COLO829 (cell line): ENCODE measurements around the gene CCNQ.
"Not testable (repeated sequence)": the region's sequence is repeated elsewhere in the genome, so short reads cannot be mapped to it uniquely, and the experiment has no call there.

Experiments
- DNase-seq: peaks from one replicate; pipeline ENCODE4 v3.0.0; 2012; ENCODE audit warnings: low spot score

The CCNQ gene

GRCh38 chrX:153623310-153624029 lies 24.5 kb upstream of the CCNQ start:
- no peak for DNase-seq

GRCh38 chrX:153622661-153623309 lies 23.8 kb upstream of the CCNQ start:
- DNase-seq, result peak; percentile 19

DNA sequence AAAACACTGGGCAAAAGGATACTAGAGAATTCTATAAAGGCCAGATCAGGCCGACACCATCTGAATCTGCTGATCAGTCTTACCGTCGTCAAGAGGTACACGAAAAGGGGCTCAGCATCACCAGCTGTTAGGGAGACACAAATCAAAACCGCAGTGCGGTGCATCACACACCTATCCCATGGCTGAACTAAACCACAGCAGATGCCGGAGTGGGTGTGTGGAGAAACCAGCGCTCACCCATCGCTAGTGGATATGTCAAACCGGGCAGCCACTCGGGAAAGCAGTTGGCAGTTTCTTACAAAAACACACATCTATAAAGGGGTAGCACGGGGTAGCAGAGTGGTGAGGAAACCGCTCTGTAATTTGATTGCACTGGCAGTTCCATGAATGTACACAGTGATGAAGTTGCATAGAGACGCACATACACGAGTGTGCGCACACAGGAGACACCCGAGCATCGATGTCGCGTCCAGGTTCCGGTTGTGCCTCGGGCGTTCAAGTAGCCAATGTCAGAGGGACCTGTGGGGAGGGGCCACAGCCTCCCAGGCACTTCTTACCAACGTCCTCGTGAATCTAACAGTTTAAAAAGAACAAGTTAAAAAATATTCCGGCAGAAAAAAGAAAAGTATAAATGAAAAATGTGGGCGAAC lies 23.1 kb upstream of the CCNQ start:
- no peak for DNase-seq

DNA sequence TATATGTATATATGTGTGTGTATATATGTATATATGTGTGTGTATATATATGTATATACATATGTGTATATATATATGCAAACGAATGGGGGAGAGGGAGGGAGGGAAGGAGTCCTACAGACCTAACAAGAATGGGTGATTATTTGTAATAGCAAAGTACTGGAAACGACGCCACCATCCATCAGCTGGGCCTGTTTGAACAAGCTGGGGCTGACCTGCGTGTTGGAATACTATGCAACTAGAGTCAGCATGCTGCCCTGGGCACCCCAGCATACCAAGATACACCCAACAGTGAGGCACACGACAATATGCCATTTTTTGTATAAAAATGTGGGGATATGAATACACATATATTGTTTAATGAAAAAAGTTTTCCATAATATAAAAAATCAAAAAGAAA lies 21.6 kb upstream of the CCNQ start:
- no peak for DNase-seq

DNA sequence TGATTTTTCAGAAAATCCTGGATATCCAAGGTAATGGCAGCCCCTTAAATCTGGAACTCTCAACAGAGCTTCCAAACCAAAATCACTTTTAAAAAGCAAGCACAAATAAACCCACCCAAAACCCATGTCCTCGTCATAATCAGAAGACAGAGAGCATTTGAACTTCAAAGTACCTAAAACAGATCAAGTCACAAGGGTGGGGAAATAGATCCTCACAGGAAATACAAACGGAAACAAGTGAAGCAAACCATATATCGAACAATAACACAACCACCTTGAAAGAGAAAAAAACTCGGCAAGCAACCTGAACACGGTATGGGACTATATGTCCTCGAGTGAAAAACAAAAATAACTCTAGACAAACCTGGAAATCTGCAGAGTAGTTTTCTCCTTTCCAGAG lies 15.9 kb upstream of the CCNQ start:
- no peak for DNase-seq

DNA sequence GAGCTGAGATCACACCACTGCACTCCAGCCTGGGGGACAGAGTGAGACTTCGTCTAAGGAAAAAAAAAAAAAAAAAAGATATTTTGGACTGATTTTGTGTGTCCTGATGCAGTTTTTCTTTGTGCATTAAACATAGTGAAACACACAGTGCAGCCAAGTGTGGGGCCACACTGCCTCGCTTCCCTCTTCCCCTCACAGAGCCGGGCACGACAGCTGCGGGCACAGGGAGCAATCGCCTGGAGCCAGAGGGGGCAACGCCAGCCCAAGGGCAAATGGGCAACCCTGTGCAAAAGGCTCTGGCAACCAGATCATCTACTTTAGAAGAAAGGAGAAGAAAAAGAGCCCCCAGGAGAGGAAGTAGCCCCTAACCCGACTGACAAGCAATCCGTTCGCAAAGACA lies 13.5 kb upstream of the CCNQ start:
- DNase-seq, result no peak

- peak; percentile 13 for DNase-seq
Measured at GRCh38 chrX:153611298-153612095, 12.6 kb upstream of the CCNQ start.

GRCh38 chrX:153610836-153611213 lies 11.9 kb upstream of the CCNQ start:
- no peak for DNase-seq

DNA sequence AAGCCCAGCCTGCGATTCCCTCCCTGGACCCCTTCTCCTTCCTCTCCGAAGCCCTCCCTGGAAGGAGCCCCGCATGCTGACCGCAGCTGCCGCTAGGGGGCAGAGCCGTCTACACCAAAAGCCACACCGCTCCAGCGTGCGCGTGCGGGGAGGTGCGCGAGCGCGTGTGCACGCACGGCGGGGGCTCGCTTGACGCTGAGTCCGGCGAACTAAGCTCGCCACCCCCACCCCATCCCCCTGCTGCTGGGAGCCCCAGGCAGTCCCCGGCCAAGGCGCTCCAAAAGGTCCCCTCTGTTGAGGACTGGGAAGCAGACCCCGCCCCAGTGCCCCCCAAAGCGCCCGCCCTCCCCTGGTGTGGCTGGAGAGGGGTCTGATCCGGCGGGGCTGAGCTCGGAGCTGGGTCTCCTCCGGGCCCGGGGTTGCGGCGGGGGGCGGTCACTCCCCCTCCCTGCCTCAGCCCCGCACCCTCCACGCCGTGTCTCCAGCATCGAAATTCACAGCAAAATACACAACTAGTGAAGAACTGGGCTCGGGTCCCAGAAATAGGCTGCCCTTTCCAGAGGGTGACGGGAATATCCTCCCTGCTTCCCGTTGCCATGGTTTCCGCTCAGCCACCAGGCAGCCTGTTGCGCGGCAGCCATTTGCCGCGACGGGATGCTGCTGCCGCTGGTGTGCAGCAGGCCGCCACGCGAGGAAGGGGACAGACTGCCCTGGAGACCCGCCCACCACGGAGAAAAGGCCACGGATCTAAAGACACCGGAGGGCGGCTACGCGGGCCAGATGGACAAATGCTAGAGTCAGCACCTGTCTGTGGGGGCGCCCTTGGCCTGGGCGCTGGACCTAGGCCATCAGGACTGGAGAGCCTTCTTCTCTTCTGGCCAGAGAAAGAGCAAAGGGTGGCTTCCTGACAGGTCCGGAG lies 11.2 kb upstream of the CCNQ start:
- no peak for DNase-seq

DNA sequence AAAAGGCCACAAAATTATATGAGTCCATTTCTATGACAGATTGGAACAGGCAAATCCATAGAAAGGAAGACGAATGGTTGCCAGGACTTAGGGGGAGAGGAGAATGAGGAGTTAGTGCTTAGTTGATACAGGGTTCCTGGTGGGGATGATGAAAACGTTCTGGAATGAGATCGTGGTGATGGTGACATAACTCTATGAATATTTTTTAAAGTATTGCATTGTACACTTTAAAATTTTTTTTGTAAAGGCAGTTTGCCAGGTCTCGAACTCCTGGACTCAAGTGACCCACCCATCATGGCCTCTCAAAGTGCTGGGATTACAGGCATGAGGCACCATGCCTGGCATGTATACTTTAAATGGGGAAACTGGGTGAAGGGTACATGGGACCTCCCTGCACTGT lies 9.9 kb upstream of the CCNQ start:
- DNase-seq, result no peak

DNA sequence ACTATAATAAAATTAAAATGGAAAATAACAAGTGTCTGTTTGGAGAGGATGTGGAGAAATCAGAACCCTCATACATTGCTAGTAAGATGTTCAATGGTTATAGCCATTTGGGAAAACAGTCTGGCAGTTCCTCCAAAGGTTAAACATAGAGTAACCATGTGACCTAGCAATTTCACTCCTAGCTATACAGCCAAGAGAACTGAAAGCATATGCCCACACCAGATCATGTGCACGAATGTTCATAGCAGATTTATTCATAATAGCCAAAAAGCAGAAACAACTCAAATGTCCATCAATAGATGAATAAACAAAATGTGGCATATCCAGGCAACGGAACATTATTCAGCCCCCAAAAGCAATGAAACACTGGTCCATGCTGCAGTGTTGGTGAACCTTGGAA lies 9.4 kb upstream of the CCNQ start:
- no peak for DNase-seq

GRCh38 chrX:153606503-153606902 lies 7.6 kb upstream of the CCNQ start:
- DNase-seq, result no peak

DNA sequence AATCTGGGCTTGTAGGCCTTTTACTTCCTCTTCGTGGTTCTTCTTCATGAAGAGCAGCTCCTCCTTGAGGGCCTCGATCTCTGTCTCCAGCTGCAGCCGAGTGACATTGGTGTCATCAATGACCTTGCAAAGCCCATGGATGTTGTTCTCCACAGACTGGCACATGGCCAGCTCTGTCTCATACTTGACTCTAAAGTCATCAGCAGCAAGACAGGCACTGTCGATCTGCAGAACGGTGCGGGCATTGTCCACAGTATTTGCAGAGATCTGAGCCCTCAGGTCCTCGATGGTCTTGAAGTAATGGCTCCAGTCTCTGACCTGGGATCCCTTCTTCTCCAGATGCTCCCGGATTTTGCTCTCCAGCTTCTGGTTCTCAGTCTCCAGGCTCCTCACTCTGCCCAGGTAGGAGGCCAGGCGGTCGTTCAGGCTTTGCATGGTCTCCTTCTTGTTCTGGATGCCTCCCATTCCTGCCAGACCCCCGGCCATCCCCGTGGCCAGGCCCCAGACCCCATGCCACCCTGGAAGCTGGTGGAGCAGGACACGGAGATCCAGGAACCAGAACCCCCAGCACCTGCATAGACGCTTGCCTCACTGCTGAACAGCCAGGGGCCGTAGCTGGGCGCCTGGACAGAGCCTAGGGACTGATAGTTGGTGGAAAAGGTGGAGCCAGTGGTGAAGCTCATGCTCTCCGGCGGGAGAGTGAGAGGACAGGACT lies 5.9 kb upstream of the CCNQ start:
- not testable (repeated sequence) for DNase-seq

GRCh38 chrX:153603131-153603656 lies 4.3 kb upstream of the CCNQ start:
- DNase-seq, result no peak

DNA sequence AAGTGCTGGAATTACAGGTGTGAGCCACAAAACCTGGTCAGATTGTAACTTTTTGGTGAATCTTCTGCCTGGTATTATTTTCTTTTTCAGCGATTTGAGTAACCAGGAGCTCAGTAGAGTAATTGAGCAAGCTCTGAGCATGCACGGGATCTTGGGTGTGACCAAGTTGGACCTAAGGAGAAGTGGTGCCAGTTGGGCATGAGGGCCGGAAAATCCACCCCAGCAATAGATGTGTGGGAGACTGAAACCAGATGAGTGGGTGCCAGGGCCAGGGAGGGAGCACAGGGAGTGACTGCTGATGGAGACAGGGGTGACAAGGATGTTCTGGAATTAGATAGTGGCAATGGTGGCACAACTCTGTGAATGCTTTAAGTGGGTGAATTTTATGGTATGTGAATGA lies 3.7 kb upstream of the CCNQ start:
- DNase-seq, result no peak

GRCh38 chrX:153601511-153602110 lies 2.7 kb upstream of the CCNQ start:
- peak; percentile 56 for DNase-seq

GRCh38 chrX:153600921-153601320 lies 2.0 kb upstream of the CCNQ start:
- DNase-seq, result no peak

DNA sequence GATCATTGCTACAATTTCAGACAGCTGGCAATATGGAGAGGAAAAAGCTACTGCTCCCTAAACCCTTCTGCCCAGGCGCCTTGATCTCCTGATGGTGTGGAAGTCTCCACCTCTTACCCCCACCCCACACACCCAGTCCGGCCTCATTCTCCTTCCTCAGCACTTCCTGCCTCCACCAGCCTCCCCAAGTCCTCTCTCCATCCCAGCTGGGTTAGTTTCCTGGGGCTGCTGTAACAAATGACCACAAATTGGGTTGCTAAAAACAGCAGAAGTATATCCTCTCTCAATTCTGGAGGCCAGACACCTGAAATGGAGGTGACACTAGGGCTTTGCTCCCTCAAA lies 1.1 kb upstream of the CCNQ start:
- no peak for DNase-seq

DNA sequence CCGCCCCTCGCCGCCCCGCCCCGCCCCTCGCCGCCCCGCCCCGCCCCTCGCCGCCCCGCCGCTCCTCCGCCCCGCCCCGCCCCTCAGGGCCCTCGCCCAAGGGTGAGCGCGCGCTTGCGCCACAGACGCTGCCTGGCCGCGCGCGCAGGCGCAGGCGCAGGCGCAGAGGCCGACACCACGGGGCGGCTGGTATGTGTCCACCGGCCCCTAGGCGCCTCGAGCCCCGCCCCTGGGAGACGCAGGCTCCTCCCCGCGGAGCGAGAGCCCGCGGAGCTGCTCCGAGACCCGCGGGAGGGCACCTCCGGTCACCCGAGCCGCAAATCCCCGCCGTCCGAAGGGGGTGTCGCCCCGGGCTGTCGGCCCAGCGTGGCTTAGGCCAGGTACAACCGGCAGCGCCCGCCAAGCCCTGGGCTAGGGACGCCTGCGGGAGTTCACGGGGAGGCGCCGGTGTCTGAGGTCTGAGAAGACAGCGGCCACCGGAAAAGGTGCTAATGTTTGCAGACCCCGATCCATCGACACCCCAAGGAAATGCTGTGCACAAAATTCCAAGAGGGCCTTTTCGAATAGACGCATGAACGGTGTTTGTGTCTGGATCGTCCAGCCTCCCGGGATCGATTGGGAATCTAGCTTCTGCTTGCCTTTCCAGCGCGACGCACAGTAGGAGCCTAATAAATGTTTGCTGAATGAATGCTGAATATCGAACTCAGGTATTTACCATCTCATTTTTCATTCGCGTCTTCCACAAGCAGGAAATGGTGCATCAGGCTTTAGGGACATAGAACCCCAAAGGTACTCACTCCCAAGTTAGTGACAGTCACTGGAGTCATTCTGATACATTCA lies 473 bp upstream of the CCNQ start:
- peak; percentile 79 for DNase-seq
